ENCODE measurements around the gene CDH4. TPM values are rescaled to one million over a fixed set of nuclear protein-coding genes. Genes with fewer than 3 reads are reported as not detected.

Gene CDH4
- total and polyA plus RNA-seq, 2 of the 13 experiments (the other 11 are each of a cell fraction or from before 2014, with no cell fraction given): not detected

GRCh38 chr20:61300709-61301108, 48.6 kb downstream of the CDH4 start (continued):
- no peak for TF ChIP-seq GRHL1 (CRISPR knock-in tag; conservative IDR thresholded peaks at IDR 0.05)
- TF ChIP-seq ZNF234 (CRISPR knock-in tag; conservative IDR thresholded peaks at IDR 0.05): no peak
- no peak for TF ChIP-seq KDM4B (CRISPR knock-in tag; IDR thresholded peaks at IDR 0.05)
- TF ChIP-seq ZBTB2 (CRISPR knock-in tag; IDR thresholded peaks at IDR 0.05; ENCODE audit: low read depth): no peak

GRCh38 chr20:61301711-61302525, 49.9 kb downstream of the CDH4 start:
- in situ Hi-C loops (cut with HindIII; ENCODE audit: extremely low pct_ligation_motif_present, low pct_unique_long_range_greater_than_20kb): no loop called here
- DNase-seq (ENCODE audit: low spot score) (no peak), FAIRE-seq (no peak), ATAC-seq (no peak)
- Histone ChIP-seq H3K27ac (ENCODE audit: extremely low read length, insufficient read depth, low read length) (no peak overlapping the region), H4K20me1 (ENCODE audit: insufficient read depth, low read length) (peaks cover 3% of the 10 kb centered on the region; the same call in 1 of the 2 replicates), H3K4me1 (ENCODE audit: insufficient read depth, low read length) (no peaks in the 10 kb centered on the region), H3K36me3 (replicated peaks in 1 of 2; ENCODE audit: control insufficient read depth in 1 of 2, insufficient read depth in 2 of 2, low read length in 2 of 2) (no peaks in the 10 kb centered on the region), H3K4me3 (replicated peaks in 1 of 3; ENCODE audit: insufficient read depth in 1 of 3, low read depth in 2 of 3, low read length in 3 of 3) (no peak overlapping the region), H3K4me2 (ENCODE audit: low read depth, low read length) (no peak overlapping the region), H3K79me2 (ENCODE audit: insufficient read depth, low read length) (no peaks in the 10 kb centered on the region), H3K9me3 (ENCODE audit: low read length) (no peaks in the 10 kb centered on the region), H3K27me3 (ENCODE audit: control insufficient read depth in 1 of 2, insufficient read depth in 2 of 2, low read length in 2 of 2) (peaks cover 17 to 70% of the 10 kb centered on the region in 2 experiments), H3K9ac (ENCODE audit: insufficient read depth, low read depth, low read length) (no peak overlapping the region), H2AFZ (ENCODE audit: low read length) (no peak overlapping the region)
- 24% methylated on average over 21 of the region's 21 CpGs for WGBS (ENCODE audit: low lambda C conversion rate)
- ChIA-PET CTCF (ENCODE audit: low intra/inter-chr PET ratio, low total read pairs) (no interaction called here), POLR2A (no interaction called here)
- intact Hi-C loops (cut with micrococcal nuclease; ENCODE audit: unreplicated experiment): no loop called here
- BruUV-seq (replicated peaks): no TSS peak
- no peak for TF ChIP-seq ZMYM2 (CRISPR knock-in tag; IDR thresholded peaks at IDR 0.05)
- no peak for TF ChIP-seq NR2F6 (IDR thresholded peaks at IDR 0.05)
- no peak for TF ChIP-seq NR2F6 (CRISPR knock-in tag; IDR thresholded peaks at IDR 0.05)
- TF ChIP-seq MTERF4 (CRISPR knock-in tag; IDR thresholded peaks at IDR 0.05): no peak
- TF ChIP-seq ZNF782 (CRISPR knock-in tag; IDR thresholded peaks at IDR 0.05; ENCODE audit: borderline replicate concordance): no peak
- no peak for TF ChIP-seq TGIF2 (CRISPR knock-in tag; IDR thresholded peaks at IDR 0.05)
- TF ChIP-seq ZNF775 (CRISPR knock-in tag; IDR thresholded peaks at IDR 0.05; ENCODE audit: borderline replicate concordance): no peak
- no peak for TF ChIP-seq CREB3 (CRISPR knock-in tag; IDR thresholded peaks at IDR 0.05)
- TF ChIP-seq PAWR (CRISPR knock-in tag; IDR thresholded peaks at IDR 0.05; ENCODE audit: borderline replicate concordance): no peak
- TF ChIP-seq HIVEP1 (CRISPR knock-in tag; IDR thresholded peaks at IDR 0.05): no peak
- no peak for TF ChIP-seq ZNF292 (CRISPR knock-in tag; IDR thresholded peaks at IDR 0.05; ENCODE audit: borderline replicate concordance, low read depth)
- TF ChIP-seq SNAPC2 (CRISPR knock-in tag; IDR thresholded peaks at IDR 0.05): no peak
- TF ChIP-seq PITX1 (CRISPR knock-in tag; IDR thresholded peaks at IDR 0.05): no peak
- TF ChIP-seq DNMT3B (CRISPR knock-in tag; conservative IDR thresholded peaks at IDR 0.05): no peak
- no peak for TF ChIP-seq RBAK (CRISPR knock-in tag; IDR thresholded peaks at IDR 0.05)
- no peak for TF ChIP-seq ZNF225 (CRISPR knock-in tag; IDR thresholded peaks at IDR 0.05)

Data from HepG2 (cell line).